Endothelial cell of umbilical vein (primary cell): Measurements from ENCODE around the gene KAT8. TPM values are rescaled to one million over a fixed set of nuclear protein-coding genes. Genes with fewer than 3 reads are reported as not detected.

Experiments
- BruUV-seq: library from RNA; stranded (reverse); fragments of 400-500 nt; replicated peaks from 2 replicates; lab custom pipeline; 2021; lab: Mats Ljungman, UMichigan
- CTCF ChIA-PET: fragments of 300-600, 350-600 bp; sonication (Branson Sonifier 250); formaldehyde crosslinking; loops from one replicate; lab custom pipeline; 2021; ENCODE audit warnings: antibody characterized with exemption, inconsistent platforms; lab: Charles Lee
- POLR2A ChIA-PET: fragments of 300-600, 350-600 bp; sonication (Branson Sonifier 250); formaldehyde crosslinking; loops from one replicate; lab custom pipeline; 2021; ENCODE audit warnings: antibody characterized with exemption, inconsistent platforms; lab: Charles Lee
- DNase-seq: peaks from one replicate; pipeline ENCODE4 v3.0.0-alpha.2; 2011; ENCODE audit warnings: low read depth, low spot score
- FAIRE-seq: peaks from 2 replicates; lab custom pipeline; 2011; peaks lifted over from hg19 to GRCh38; lab: Jason Lieb, UNC
- H2AFZ ChIP-seq: 2 replicates; pipeline ENCODE4 v1.6.0; 2012; ENCODE audit warnings: low read depth, low read length, control low read depth, inconsistent platforms
- H3K27ac ChIP-seq: 2 replicates; pipeline ENCODE4 v1.5.1; 2011; ENCODE audit warnings: low read depth, mild to moderate bottlenecking, control low read depth, low read length, moderate library complexity; ENCODE audit not compliant: insufficient read depth
- H3K27me3 ChIP-seq, 2 experiments: 2 replicates each; pipeline versions ENCODE4 v1.6.0 to v1.6.1; 2011; ENCODE audit warnings: low read length in 2 of 2, mixed read lengths in 1 of 2; ENCODE audit not compliant: control insufficient read depth in 2 of 2, insufficient read depth in 2 of 2
- H3K36me3 ChIP-seq, 2 experiments: 2 replicates in 1 of 2; 3 replicates in 1 of 2; pipeline ENCODE4 v1.5.1; 2011; ENCODE audit warnings: low read length in 2 of 2, mild to moderate bottlenecking in 1 of 2, moderate library complexity in 1 of 2; ENCODE audit not compliant: control insufficient read depth in 2 of 2, insufficient read depth in 2 of 2; ENCODE audit errors: extremely low read depth in 1 of 2
- H3K4me1 ChIP-seq: 3 replicates; pipeline ENCODE4 v1.5.1; 2011; ENCODE audit warnings: mild to moderate bottlenecking, low read length; ENCODE audit not compliant: control insufficient read depth, insufficient read depth; ENCODE audit errors: extremely low read depth
- H3K4me2 ChIP-seq: 2 replicates; pipeline ENCODE4 v1.6.1; 2011; ENCODE audit warnings: low read length, control low read depth, mixed read lengths; ENCODE audit not compliant: insufficient read depth
- H3K4me3 ChIP-seq, 3 experiments: fragments of 200-600 bp in 1 of 3; sonication (generic), shearing (Covaris generic) in 1 of 3; replicated peaks in 1 of 3; 2 replicates each; pipeline ENCODE4 v1.5.1; 2011 to 2016; ENCODE audit warnings: control low read depth in 3 of 3, low read length in 3 of 3, mild to moderate bottlenecking in 2 of 3, inconsistent platforms in 1 of 3, low read depth in 1 of 3, moderate library complexity in 1 of 3; ENCODE audit not compliant: insufficient read depth in 1 of 3
- H3K79me2 ChIP-seq: 2 replicates; pipeline ENCODE4 v1.6.0; 2012; ENCODE audit warnings: low read length, inconsistent platforms; ENCODE audit not compliant: control insufficient read depth, insufficient read depth
- H3K9ac ChIP-seq: replicated peaks from 2 replicates; pipeline ENCODE3; 2011; ENCODE audit warnings: low read length, control low read depth; ENCODE audit not compliant: insufficient read depth; ENCODE audit errors: extremely low read depth
- H3K9me1 ChIP-seq: replicated peaks from 3 replicates; pipeline ENCODE4 v1.6.0; 2011; ENCODE audit warnings: mild to moderate bottlenecking, low read length; ENCODE audit not compliant: control insufficient read depth, insufficient read depth; ENCODE audit errors: extremely low read depth
- H3K9me3 ChIP-seq: replicated peaks from 2 replicates; pipeline ENCODE4 v1.5.1; 2012; ENCODE audit warnings: low read length, inconsistent platforms; ENCODE audit not compliant: control insufficient read depth, insufficient read depth
- H4K20me1 ChIP-seq: replicated peaks from 2 replicates; pipeline ENCODE3; 2011; ENCODE audit warnings: mild to moderate bottlenecking, low read length; ENCODE audit not compliant: control insufficient read depth, insufficient read depth; ENCODE audit errors: extremely low read depth
- CTCF ChIP-seq, 2 donors: IDR thresholded peaks; 1 replicate in 1 of 2; 2 replicates in 1 of 2; pipeline ENCODE4 v1.5.1; 2011; ENCODE audit warnings: low read length in 2 of 2, mild to moderate bottlenecking in 2 of 2, moderate library complexity in 2 of 2, control low read depth in 1 of 2, inconsistent platforms in 1 of 2, low read depth in 1 of 2; ENCODE audit not compliant: insufficient read depth in 1 of 2; ENCODE audit errors: extremely low read depth in 1 of 2
- EZH2 ChIP-seq: IDR thresholded peaks from 2 replicates; pipeline ENCODE4 v1.6.1; 2012; ENCODE audit warnings: borderline replicate concordance, low read depth, mild to moderate bottlenecking, moderate library complexity, low read length, inconsistent platforms; ENCODE audit not compliant: severe bottlenecking
- FOS ChIP-seq: IDR thresholded peaks from 2 replicates; pipeline ENCODE4 v1.6.1; 2011; ENCODE audit warnings: mild to moderate bottlenecking, low read length, moderate library complexity, borderline replicate concordance; ENCODE audit not compliant: insufficient read depth
- GATA2 ChIP-seq: IDR thresholded peaks from 2 replicates; pipeline ENCODE4 v1.7.0; 2011; ENCODE audit warnings: low read depth, mild to moderate bottlenecking, moderate library complexity, mixed read lengths, low read length; ENCODE audit not compliant: insufficient read length, insufficient read depth
- JUN ChIP-seq: IDR thresholded peaks from 2 replicates; pipeline ENCODE4 v1.6.1; 2011; ENCODE audit warnings: borderline replicate concordance, low read depth; ENCODE audit not compliant: insufficient read length, insufficient read depth
- MAX ChIP-seq: IDR thresholded peaks from 2 replicates; pipeline ENCODE4 v1.6.1; 2011; ENCODE audit not compliant: insufficient read depth, insufficient read length
- MYC ChIP-seq: IDR thresholded peaks from one replicate; pipeline ENCODE4 v1.6.1; 2011; ENCODE audit warnings: mild to moderate bottlenecking, low read depth, low read length
- POLR2A ChIP-seq: IDR thresholded peaks from 2 replicates; pipeline ENCODE4 v1.6.1; 2012; ENCODE audit warnings: low read depth, mild to moderate bottlenecking, control low read depth, low read length
- POLR2AphosphoS5 ChIP-seq: IDR thresholded peaks from 2 replicates; pipeline ENCODE4 v1.6.1; 2012; ENCODE audit warnings: low read depth, mild to moderate bottlenecking, control low read depth, low read length, moderate library complexity; ENCODE audit not compliant: insufficient read depth
- dilution Hi-C: fragments of 300-500 bp; cut with MboI; formaldehyde crosslinking; loops from one replicate; pipeline ENCODE4 v1.15.0; 2019; ENCODE audit warnings: low sequenced_read_pairs; ENCODE audit not compliant: extremely low pct_ligation_motif_present
- intact Hi-C: fragments of 100-400 bp; cut with micrococcal nuclease; formaldehyde crosslinking; loops from one replicate; pipeline ENCODE4 v1.10.0; 2022
- polyA plus RNA-seq, 4 experiments: library from polyadenylated mRNA; depleted of rRNA in 3 of 4; stranded (reverse) in 3 of 4; unstranded in 1 of 4; fragments of >200 nt; gene quantifications; 2 replicates each; pipeline versions ENCODE4 v1.2.1 to v1.2.3, GENCODE V29; 2011 to 2012; ENCODE audit warnings: missing spikeins in 1 of 4
- total RNA-seq: library from RNA; stranded (reverse); gene quantifications from 2 replicates; pipeline ENCODE4 v1.2.3, GENCODE V29; 2021

Gene KAT8
- total and polyA plus RNA-seq, 2 donors (not counting 3 experiments of a cell fraction or from before 2014, with no cell fraction given), result 30.7 to 42.8 TPM

- H3K4me3 ChIP-seq, result peak within 1 kb of the TSS; percentile 28 to 91 (median 62)
- FAIRE-seq (peak; percentile 99), DNase-seq (peak; percentile 97)
- BruUV-seq, result no TSS peak
- H3K36me3 ChIP-seq, result peaks cover 2% of the 10 kb centered on the region in 2 experiments
- H4K20me1 ChIP-seq, result no peaks in the 10 kb centered on the region
- intact Hi-C loops (loop anchor here (1.0 to 2.0 kb wide), 8 partner anchors 14 to 141 kb away; partner anchors contain the start of genes BCKDK, HSD3B7, KAT8 and SETD1A), dilution Hi-C loops (no loop called here)
- peaks cover 10% of the 10 kb centered on the region for H3K79me2 ChIP-seq
- CTCF ChIA-PET, result interaction anchor here (1.0 to 6.5 kb wide), 7 partner anchors 21 to 141 kb away, joined by 4 to 66 read pairs (median 7); partner anchors contain the start of genes HSD3B7, KAT8, ZNF646 and ZNF668
- H3K9me3 ChIP-seq, result no peaks in the 10 kb centered on the region
- peak within 1 kb of the TSS; percentile 77 for H2AFZ ChIP-seq
- H3K9me1 ChIP-seq, result no peaks in the 10 kb centered on the region
- H3K27me3 ChIP-seq, result no peaks in the 10 kb centered on the region
- peak within 1 kb of the TSS; percentile 6 for H3K27ac ChIP-seq
- H3K4me2 ChIP-seq, result peak within 1 kb of the TSS; percentile 41
- peak within 1 kb of the TSS; percentile 63 for H3K9ac ChIP-seq
- peaks cover 3% of the 10 kb centered on the region for H3K4me1 ChIP-seq
- no peak for TF ChIP-seq MYC
- peak; percentile 64 for TF ChIP-seq POLR2A
- peak; percentile 2 for TF ChIP-seq MAX
- TF ChIP-seq EZH2, result no peak
- peak; percentile 61 for TF ChIP-seq POLR2AphosphoS5
- TF ChIP-seq CTCF (IDR thresholded peaks at IDR 0.05; ENCODE audit: extremely low read depth in 1 of 2, insufficient read depth in 1 of 2, low read depth in 1 of 2, low read length in 2 of 2), result no peak
- TF ChIP-seq JUN, result no peak
- TF ChIP-seq FOS, result no peak
- TF ChIP-seq GATA2, result no peak
- POLR2A ChIA-PET, result no interaction called here
These were observed 22.9 kb upstream of the KAT8 start, which contains the start of gene VKORC1 for GRCh38 chr16:31094424-31095120. VKORC1 (minus strand) TSS chr16:31094797; CDS start chr16:31094729, 68 bp downstream.
